Measurements from ENCODE around the gene DIP2C.

DNA sequence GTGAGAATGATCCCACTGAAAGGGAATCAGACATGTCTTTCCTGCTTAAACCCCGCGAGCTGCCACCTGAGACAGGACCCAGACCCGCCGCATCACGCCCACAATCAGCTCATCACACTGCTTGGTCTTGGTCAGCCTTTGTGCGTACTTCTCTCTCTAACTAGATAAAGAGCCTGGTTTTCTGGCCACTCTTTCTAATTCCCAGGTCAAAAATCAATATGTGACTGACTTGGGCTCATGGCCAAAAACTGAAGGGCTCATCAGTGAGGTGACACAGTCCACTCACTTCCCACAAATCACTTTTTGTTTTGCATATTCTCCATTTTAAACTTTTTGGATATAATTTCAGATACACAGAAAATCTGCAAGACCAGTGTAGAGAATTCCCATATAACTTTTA lies 247.3 kb downstream of the DIP2C start:
- TF ChIP-seq, protein P1, sequence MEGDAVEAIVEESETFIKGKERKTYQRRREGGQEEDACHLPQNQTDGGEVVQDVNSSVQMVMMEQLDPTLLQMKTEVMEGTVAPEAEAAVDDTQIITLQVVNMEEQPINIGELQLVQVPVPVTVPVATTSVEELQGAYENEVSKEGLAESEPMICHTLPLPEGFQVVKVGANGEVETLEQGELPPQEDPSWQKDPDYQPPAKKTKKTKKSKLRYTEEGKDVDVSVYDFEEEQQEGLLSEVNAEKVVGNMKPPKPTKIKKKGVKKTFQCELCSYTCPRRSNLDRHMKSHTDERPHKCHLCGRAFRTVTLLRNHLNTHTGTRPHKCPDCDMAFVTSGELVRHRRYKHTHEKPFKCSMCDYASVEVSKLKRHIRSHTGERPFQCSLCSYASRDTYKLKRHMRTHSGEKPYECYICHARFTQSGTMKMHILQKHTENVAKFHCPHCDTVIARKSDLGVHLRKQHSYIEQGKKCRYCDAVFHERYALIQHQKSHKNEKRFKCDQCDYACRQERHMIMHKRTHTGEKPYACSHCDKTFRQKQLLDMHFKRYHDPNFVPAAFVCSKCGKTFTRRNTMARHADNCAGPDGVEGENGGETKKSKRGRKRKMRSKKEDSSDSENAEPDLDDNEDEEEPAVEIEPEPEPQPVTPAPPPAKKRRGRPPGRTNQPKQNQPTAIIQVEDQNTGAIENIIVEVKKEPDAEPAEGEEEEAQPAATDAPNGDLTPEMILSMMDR (IDR thresholded peaks at IDR 0.05): no peak
- no peak for TF ChIP-seq POLR2A (IDR thresholded peaks at IDR 0.05)
